Fibroblast of lung (primary cell): ENCODE data around the gene PPIA.

Experiments used
- EZH2 ChIP-seq: IDR thresholded peaks from 2 replicates; pipeline ENCODE4 v1.5.1; 2012; ENCODE audit warnings: low read length, control low read depth, mild to moderate bottlenecking; ENCODE audit errors: missing control alignments
- TF ChIP-seq, protein P1 (sequence below), 2 donors: IDR thresholded peaks in 1 of 2; conservative IDR thresholded peaks in 1 of 2; 1 replicate in 1 of 2; 2 replicates in 1 of 2; pipeline ENCODE4 v1.5.1; 2011 to 2012; ENCODE audit warnings: low read length in 2 of 2, control low read depth in 1 of 2, inconsistent platforms in 1 of 2, low read depth in 1 of 2, mild to moderate bottlenecking in 1 of 2

DNA sequence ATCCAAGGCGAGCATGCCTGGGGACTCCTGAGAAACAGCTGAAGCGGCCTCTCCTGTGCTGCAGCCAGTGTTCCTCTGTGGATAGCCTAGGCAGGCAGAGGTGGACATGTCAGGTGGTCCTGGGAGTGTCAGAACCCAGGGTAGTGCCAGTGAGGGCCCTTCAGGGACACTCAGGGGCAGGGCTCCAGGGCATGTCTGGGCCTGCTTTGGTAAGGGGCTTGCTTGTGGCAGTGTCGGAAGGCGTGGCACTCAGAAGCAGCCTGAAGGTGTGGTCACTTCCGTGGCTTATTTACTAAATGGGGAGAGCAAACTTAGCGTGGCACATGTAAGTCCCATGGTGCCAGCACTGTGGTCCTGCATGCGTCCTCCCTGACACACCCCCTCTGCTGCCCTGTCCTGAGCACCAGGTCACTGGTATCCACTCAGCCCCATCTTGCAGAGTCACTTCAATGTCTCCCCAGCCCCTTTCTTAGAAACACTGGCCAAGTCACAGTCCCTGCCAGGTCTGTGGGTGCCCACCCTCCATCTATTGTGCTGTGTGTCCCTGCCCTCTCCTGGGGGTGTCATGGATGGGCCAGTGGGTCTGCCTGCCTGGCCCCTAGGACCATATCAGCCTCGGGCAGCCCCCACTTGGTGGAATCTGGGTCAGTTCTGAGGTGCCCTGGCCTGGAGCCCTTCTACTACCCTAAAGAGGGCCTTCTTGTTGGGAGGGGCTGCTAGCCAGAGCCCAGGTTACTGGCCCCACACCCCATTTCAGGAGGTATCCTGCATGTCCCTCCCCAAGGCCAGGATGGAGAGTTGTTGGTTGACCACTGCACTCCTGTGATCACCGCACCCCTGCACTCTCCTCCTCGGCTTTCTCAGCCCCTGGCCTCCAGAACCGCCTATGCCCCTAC lies 41.4 kb upstream of the PPIA start:
- TF ChIP-seq, protein P1, sequence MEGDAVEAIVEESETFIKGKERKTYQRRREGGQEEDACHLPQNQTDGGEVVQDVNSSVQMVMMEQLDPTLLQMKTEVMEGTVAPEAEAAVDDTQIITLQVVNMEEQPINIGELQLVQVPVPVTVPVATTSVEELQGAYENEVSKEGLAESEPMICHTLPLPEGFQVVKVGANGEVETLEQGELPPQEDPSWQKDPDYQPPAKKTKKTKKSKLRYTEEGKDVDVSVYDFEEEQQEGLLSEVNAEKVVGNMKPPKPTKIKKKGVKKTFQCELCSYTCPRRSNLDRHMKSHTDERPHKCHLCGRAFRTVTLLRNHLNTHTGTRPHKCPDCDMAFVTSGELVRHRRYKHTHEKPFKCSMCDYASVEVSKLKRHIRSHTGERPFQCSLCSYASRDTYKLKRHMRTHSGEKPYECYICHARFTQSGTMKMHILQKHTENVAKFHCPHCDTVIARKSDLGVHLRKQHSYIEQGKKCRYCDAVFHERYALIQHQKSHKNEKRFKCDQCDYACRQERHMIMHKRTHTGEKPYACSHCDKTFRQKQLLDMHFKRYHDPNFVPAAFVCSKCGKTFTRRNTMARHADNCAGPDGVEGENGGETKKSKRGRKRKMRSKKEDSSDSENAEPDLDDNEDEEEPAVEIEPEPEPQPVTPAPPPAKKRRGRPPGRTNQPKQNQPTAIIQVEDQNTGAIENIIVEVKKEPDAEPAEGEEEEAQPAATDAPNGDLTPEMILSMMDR (conservative IDR thresholded peaks at IDR 0.05 in 1 of 2, IDR thresholded peaks at IDR 0.05 in 1 of 2; ENCODE audit: low read depth in 1 of 2, low read length in 2 of 2): no peak
- no peak for TF ChIP-seq EZH2
